A673 (cell line): Measurements from ENCODE around the gene KLF16. TPM values are rescaled to one million over a fixed set of nuclear protein-coding genes. Genes with fewer than 3 reads are reported as not detected.

Source experiments
- BruUV-seq: library from RNA; stranded (reverse); fragments of 400-500 nt; replicated peaks from 2 replicates; lab custom pipeline; 2021; lab: Mats Ljungman, UMichigan
- CTCF ChIA-PET: fragments of 300-600 bp; sonication (Branson Sonifier 250); formaldehyde crosslinking; loops from one replicate; lab custom pipeline; 2022; ENCODE audit warnings: antibody characterized with exemption; lab: Charles Lee
- POLR2A ChIA-PET: fragments of 300-600 bp; sonication (Branson Sonifier 250); formaldehyde crosslinking; loops from one replicate; lab custom pipeline; 2022; ENCODE audit warnings: antibody characterized with exemption; ENCODE audit not compliant: low non-redundant PET; lab: Charles Lee
- DNase-seq: peaks from one replicate; pipeline ENCODE4 v3.0.0-alpha.2; 2015; ENCODE audit warnings: low spot score
- H3K27ac ChIP-seq: fragments of 200-600 bp; sonication (generic); 2 replicates; pipeline ENCODE4 v1.5.1; 2016; ENCODE audit warnings: mixed run types, low read depth, mild to moderate bottlenecking, mixed read lengths, antibody characterized with exemption, low read length; ENCODE audit not compliant: poor library complexity, severe bottlenecking
- H3K27me3 ChIP-seq: fragments of 200-600 bp; sonication (generic); replicated peaks from 2 replicates; pipeline ENCODE4 v1.6.1; 2017; ENCODE audit warnings: mixed run types, low read depth, mild to moderate bottlenecking, mixed read lengths, antibody characterized with exemption, low read length; ENCODE audit not compliant: insufficient read depth, poor library complexity
- H3K36me3 ChIP-seq: fragments of 200-600 bp; sonication (generic); 2 replicates; pipeline ENCODE4 v1.6.1; 2016; ENCODE audit warnings: mixed run types, mild to moderate bottlenecking, mixed read lengths, antibody characterized with exemption, low read length; ENCODE audit not compliant: insufficient read depth, poor library complexity, severe bottlenecking
- H3K4me1 ChIP-seq: fragments of 200-600 bp; sonication (generic); 2 replicates; pipeline ENCODE4 v1.6.1; 2017; ENCODE audit warnings: mixed run types, mild to moderate bottlenecking, mixed read lengths, antibody characterized with exemption, low read length; ENCODE audit not compliant: insufficient read depth, poor library complexity, severe bottlenecking
- H3K4me3 ChIP-seq: fragments of 200-600 bp; sonication (generic); 2 replicates; pipeline ENCODE4 v1.5.1; 2016; ENCODE audit warnings: low read depth, mixed run types, mild to moderate bottlenecking, mixed read lengths, low read length; ENCODE audit not compliant: poor library complexity, severe bottlenecking
- H3K9me3 ChIP-seq: fragments of 200-600 bp; sonication (generic); 2 replicates; pipeline ENCODE4 v1.6.1; 2016; ENCODE audit warnings: mixed run types, low read depth, mild to moderate bottlenecking, mixed read lengths, antibody characterized with exemption, low read length; ENCODE audit not compliant: poor library complexity, severe bottlenecking
- EZH2 ChIP-seq: fragments of 200-600 bp; sonication (generic); IDR thresholded peaks from 2 replicates; pipeline ENCODE4 v1.6.1; 2017; ENCODE audit warnings: borderline replicate concordance, low read depth, mild to moderate bottlenecking, mixed read lengths, antibody characterized with exemption, low read length; ENCODE audit not compliant: poor library complexity, severe bottlenecking
- intact Hi-C: fragments of 100-400 bp; cut with micrococcal nuclease; formaldehyde crosslinking; loops from one replicate; pipeline ENCODE4 v1.10.0; 2022; ENCODE audit not compliant: unreplicated experiment
- total RNA-seq: library from RNA; stranded (reverse); gene quantifications from 2 replicates; pipeline ENCODE4 v1.2.3, GENCODE V29; 2021
- TF ChIP-seq, protein P1 (sequence below): fragments of 300-800, 200-600 bp; sonication (generic); conservative IDR thresholded peaks from 2 replicates; pipeline ENCODE4 v1.5.1; 2017; ENCODE audit warnings: low read depth, mild to moderate bottlenecking, antibody characterized with exemption, low read length, moderate library complexity, mixed read lengths

Gene KLF16
- total RNA-seq, 1 experiment from 2014 or later = 46.8 TPM

DNA sequence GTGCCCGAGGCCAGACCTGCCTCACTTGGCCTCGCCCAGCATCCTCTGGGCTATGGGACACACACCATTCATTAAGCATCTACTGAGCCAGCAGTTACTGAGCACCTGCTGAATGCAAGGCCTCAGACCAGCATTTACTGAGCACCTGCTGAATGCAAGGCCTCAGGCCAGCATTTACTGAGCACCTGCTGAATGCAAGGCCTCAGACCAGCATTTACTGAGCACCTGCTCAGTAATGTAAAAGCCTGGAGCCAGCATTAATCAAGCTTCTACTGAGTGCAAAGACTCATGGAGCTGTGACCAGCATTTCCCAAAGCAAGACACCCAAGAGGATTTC, 55.0 kb downstream of the KLF16 start:
- no peak for DNase-seq
- ChIA-PET CTCF (no interaction called here), POLR2A (no interaction called here)
- BruUV-seq = no TSS peak
- TF ChIP-seq, protein P1, sequence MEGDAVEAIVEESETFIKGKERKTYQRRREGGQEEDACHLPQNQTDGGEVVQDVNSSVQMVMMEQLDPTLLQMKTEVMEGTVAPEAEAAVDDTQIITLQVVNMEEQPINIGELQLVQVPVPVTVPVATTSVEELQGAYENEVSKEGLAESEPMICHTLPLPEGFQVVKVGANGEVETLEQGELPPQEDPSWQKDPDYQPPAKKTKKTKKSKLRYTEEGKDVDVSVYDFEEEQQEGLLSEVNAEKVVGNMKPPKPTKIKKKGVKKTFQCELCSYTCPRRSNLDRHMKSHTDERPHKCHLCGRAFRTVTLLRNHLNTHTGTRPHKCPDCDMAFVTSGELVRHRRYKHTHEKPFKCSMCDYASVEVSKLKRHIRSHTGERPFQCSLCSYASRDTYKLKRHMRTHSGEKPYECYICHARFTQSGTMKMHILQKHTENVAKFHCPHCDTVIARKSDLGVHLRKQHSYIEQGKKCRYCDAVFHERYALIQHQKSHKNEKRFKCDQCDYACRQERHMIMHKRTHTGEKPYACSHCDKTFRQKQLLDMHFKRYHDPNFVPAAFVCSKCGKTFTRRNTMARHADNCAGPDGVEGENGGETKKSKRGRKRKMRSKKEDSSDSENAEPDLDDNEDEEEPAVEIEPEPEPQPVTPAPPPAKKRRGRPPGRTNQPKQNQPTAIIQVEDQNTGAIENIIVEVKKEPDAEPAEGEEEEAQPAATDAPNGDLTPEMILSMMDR = no peak
- TF ChIP-seq EZH2 = no peak
- Histone ChIP-seq H3K27ac (no peak overlapping the region), H3K27me3 (no peaks in the 10 kb centered on the region), H3K9me3 (no peaks in the 10 kb centered on the region), H3K36me3 (no peaks in the 10 kb centered on the region), H3K4me1 (peaks cover 4% of the 10 kb centered on the region), H3K4me3 (no peak overlapping the region)
- intact Hi-C loops = no loop called here

DNA sequence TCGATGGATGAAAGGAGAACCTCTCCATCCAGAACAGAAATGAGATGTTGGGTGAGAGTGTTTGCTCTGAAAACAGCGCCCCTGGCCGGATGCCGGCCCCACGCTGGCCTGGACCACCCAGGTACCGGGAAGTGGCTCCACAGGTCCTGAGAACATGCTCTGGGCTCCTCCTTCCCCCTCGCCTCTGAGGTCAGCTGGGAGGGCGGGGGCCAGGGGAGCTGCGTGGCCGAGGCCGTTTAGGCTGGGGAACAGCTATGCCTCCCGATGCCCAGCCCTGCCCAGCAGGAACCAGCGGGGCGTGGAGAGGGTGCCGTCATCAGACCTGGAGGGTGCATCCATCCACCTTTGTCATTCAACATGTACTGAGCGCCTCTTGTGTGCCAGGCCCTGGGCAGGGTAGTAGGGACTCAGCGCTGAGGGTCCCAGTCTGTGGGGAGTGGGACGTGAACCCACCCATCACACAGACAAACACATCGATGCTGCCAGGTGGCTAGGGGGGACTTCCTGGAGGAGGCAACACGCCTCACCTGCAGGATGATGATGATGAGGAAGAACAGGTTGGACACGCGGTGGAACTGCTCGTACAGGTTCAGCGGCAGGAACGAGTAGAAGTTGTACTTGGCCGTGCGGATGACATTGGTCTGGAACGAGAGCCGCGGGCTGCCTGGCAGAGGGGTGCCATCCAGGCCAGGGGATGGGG, 55.5 kb downstream of the KLF16 start:
- H3K27me3 ChIP-seq = no peaks in the 10 kb centered on the region
- no peak overlapping the region for H3K27ac ChIP-seq
- POLR2A ChIA-PET = no interaction called here
- BruUV-seq = no TSS peak
- no peaks in the 10 kb centered on the region for H3K36me3 ChIP-seq
- DNase-seq = no peak
- intact Hi-C loops = no loop called here
- H3K4me3 ChIP-seq = no peak overlapping the region
- H3K4me1 ChIP-seq = peaks cover 4% of the 10 kb centered on the region
- no peaks in the 10 kb centered on the region for H3K9me3 ChIP-seq
- CTCF ChIA-PET = no interaction called here
- TF ChIP-seq EZH2 = no peak
- TF ChIP-seq, protein P1 = no peak

DNA sequence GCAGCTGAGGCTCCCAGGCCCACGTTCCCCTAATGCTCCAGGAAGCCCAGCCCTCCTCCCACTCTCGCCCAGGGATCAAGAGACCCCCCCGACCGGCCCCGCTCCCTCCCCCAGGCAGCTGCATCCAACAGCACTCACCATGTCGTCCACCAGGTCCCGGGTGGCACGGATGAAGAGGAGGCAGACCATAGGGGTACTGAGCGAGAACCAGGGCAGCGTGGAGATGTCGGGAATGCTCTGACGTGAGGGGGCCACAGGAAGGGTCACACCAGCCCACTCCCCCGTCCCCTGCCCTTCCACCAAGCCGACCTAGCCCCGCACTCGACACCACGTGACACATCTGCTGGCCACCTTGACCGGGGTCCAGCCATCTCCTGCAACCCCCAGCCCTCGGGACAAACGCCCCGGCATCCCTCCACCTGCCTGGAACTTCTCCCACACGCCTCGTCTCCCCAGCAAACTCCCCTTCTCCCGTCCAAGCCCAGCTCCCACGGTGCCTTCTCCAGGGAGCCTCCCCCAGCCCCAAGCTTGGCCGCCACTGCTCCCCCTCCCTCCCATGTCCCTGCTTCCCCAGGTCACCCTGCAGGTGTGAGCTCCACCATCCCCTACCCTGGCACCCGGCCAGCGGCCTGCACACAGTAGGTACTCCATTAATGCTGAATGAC, 56.2 kb downstream of the KLF16 start:
- Histone ChIP-seq H3K4me1 (peaks cover 4% of the 10 kb centered on the region), H3K27ac (no peak overlapping the region), H3K36me3 (no peaks in the 10 kb centered on the region), H3K9me3 (no peaks in the 10 kb centered on the region), H3K27me3 (no peaks in the 10 kb centered on the region), H3K4me3 (no peak overlapping the region)
- intact Hi-C loops = no loop called here
- CTCF ChIA-PET = no interaction called here
- BruUV-seq = no TSS peak
- POLR2A ChIA-PET = no interaction called here
- TF ChIP-seq, protein P1 = no peak
- TF ChIP-seq EZH2 = no peak
- no peak for DNase-seq
